WTC11 (cell line): Measurements from ENCODE around the gene PDYN. TPM values are rescaled to one million over a fixed set of nuclear protein-coding genes. Genes with fewer than 3 reads are reported as not detected.

Experiments used
- ATF3 ChIP-seq: sonication (generic); formaldehyde crosslinking; conservative IDR thresholded peaks from 2 replicates; pipeline ENCODE4 v1.8.1; 2022; ENCODE audit warnings: mild to moderate bottlenecking, missing genetic modification reagents
- CBFB ChIP-seq: sonication (generic); formaldehyde crosslinking; IDR thresholded peaks from 2 replicates; pipeline ENCODE4 v1.8.1; 2022; ENCODE audit warnings: mild to moderate bottlenecking, low read depth, missing genetic modification reagents
- EMX1 ChIP-seq: fragments of 250-450 bp; sonication (Bioruptor Pico); IDR thresholded peaks from 2 replicates; pipeline ENCODE4 v1.8.0; 2021; ENCODE audit warnings: mild to moderate bottlenecking
- FOXJ3 ChIP-seq: sonication (generic); formaldehyde crosslinking; IDR thresholded peaks from 2 replicates; pipeline ENCODE4 v1.9.0; 2021; ENCODE audit warnings: missing genetic modification reagents, mild to moderate bottlenecking, borderline replicate concordance
- HMGA2 ChIP-seq: fragments of 250-450 bp; sonication (Bioruptor Pico); IDR thresholded peaks from 2 replicates; pipeline ENCODE4 v1.4.0; 2021; ENCODE audit warnings: mild to moderate bottlenecking, moderate library complexity
- HMGXB4 ChIP-seq: sonication (generic); formaldehyde crosslinking; IDR thresholded peaks from 2 replicates; pipeline ENCODE4 v1.8.1; 2023; ENCODE audit warnings: mild to moderate bottlenecking, moderate library complexity, missing genetic modification reagents
- MLX ChIP-seq: sonication (generic); formaldehyde crosslinking; IDR thresholded peaks from 2 replicates; pipeline ENCODE4 v1.8.1; 2023; ENCODE audit warnings: mild to moderate bottlenecking, missing genetic modification reagents, moderate library complexity
- MXD4 ChIP-seq: fragments of 250-450 bp; sonication (Bioruptor Pico); IDR thresholded peaks from 2 replicates; pipeline ENCODE4 v1.8.0; 2021; ENCODE audit warnings: mild to moderate bottlenecking, moderate library complexity, borderline replicate concordance
- MYBL2 ChIP-seq: sonication (generic); formaldehyde crosslinking; IDR thresholded peaks from 2 replicates; pipeline ENCODE4 v1.8.1; 2023; ENCODE audit warnings: mild to moderate bottlenecking, moderate library complexity, missing genetic modification reagents
- NR1H2 ChIP-seq: sonication (generic); formaldehyde crosslinking; IDR thresholded peaks from 2 replicates; pipeline ENCODE4 v1.9.0; 2021; ENCODE audit warnings: mild to moderate bottlenecking, moderate library complexity, missing genetic modification reagents
- NR2C2 ChIP-seq: sonication (generic); formaldehyde crosslinking; IDR thresholded peaks from 2 replicates; pipeline ENCODE4 v1.8.0; 2022; ENCODE audit warnings: mild to moderate bottlenecking, missing genetic modification reagents
- RORB ChIP-seq: fragments of 250-450 bp; sonication (Bioruptor Pico); IDR thresholded peaks from 2 replicates; pipeline ENCODE4 v1.9.0; 2021; ENCODE audit warnings: mild to moderate bottlenecking
- TEAD4 ChIP-seq: sonication (generic); formaldehyde crosslinking; IDR thresholded peaks from 2 replicates; pipeline ENCODE4 v1.8.0; 2022; ENCODE audit warnings: mild to moderate bottlenecking, missing genetic modification reagents
- ZMAT4 ChIP-seq: fragments of 250-450 bp; sonication (Bioruptor Pico); IDR thresholded peaks from 2 replicates; pipeline ENCODE4 v1.9.0; 2021; ENCODE audit warnings: mild to moderate bottlenecking
- ZNF232 ChIP-seq: sonication (generic); formaldehyde crosslinking; IDR thresholded peaks from 2 replicates; pipeline ENCODE4 v1.8.0; 2022; ENCODE audit warnings: mild to moderate bottlenecking, missing genetic modification reagents
- ZNF416 ChIP-seq: fragments of 250-450 bp; sonication (Bioruptor Pico); IDR thresholded peaks from 2 replicates; pipeline ENCODE4 v1.9.0; 2021; ENCODE audit warnings: mild to moderate bottlenecking, inconsistent platforms
- ZNF512 ChIP-seq: sonication (generic); formaldehyde crosslinking; IDR thresholded peaks from 2 replicates; pipeline ENCODE4 v1.8.1; 2022; ENCODE audit warnings: missing genetic modification reagents, borderline replicate concordance
- ZSCAN18 ChIP-seq: fragments of 250-450 bp; sonication (Bioruptor Pico); IDR thresholded peaks from 2 replicates; pipeline ENCODE4 v2.1.2; 2022; ENCODE audit warnings: mild to moderate bottlenecking, moderate library complexity
- total RNA-seq: library from RNA; stranded (reverse); gene quantifications from 3 replicates; pipeline ENCODE4 v1.2.3, GENCODE V29; 2021
- TF ChIP-seq, protein P1 (sequence below): sonication (generic); formaldehyde crosslinking; IDR thresholded peaks from 2 replicates; pipeline ENCODE4 v1.8.1; 2023; ENCODE audit warnings: mild to moderate bottlenecking, missing genetic modification reagents
- TF ChIP-seq, protein P2 (sequence below): fragments of 250-450 bp; sonication (Bioruptor Pico); IDR thresholded peaks from 2 replicates; pipeline ENCODE4 v1.8.0; 2021; ENCODE audit warnings: mild to moderate bottlenecking
- TF ChIP-seq, protein P3 (sequence below): fragments of 250-450 bp; sonication (Bioruptor Pico); IDR thresholded peaks from 2 replicates; pipeline ENCODE4 v1.9.0; 2021; ENCODE audit warnings: mild to moderate bottlenecking, borderline replicate concordance
- TF ChIP-seq, protein P4 (sequence below): sonication (generic); formaldehyde crosslinking; IDR thresholded peaks from 2 replicates; pipeline ENCODE4 v1.8.1; 2022; ENCODE audit warnings: low read depth, missing genetic modification reagents, borderline replicate concordance
- TF ChIP-seq, protein P5 (sequence below): sonication (generic); formaldehyde crosslinking; IDR thresholded peaks from 2 replicates; pipeline ENCODE4 v1.8.0; 2022; ENCODE audit warnings: mild to moderate bottlenecking, missing genetic modification reagents

PDYN gene
- total RNA-seq, 1 experiment from 2014 or later: 0.28 TPM

GRCh38 chr20:1946762-1947534 lies 46.9 kb downstream of the PDYN start (continued):
- TF ChIP-seq ZNF512 (CRISPR knock-in tag) (no peak), CBFB (CRISPR knock-in tag) (0 out of 2 replicates have a peak, but pooled peaks have one; percentile 70), ZNF232 (CRISPR knock-in tag) (peak; percentile 84), ZNF416 (no peak), NR1H2 (CRISPR knock-in tag) (no peak), RORB (no peak), MLX (CRISPR knock-in tag) (no peak), NR2C2 (CRISPR knock-in tag) (no peak), ZMAT4 (no peak), MYBL2 (CRISPR knock-in tag) (peak; percentile 57; the same call in 1 of the 2 replicates), ZSCAN18 (CRISPR knock-in tag) (no peak), MXD4 (CRISPR knock-in tag) (no peak), TEAD4 (CRISPR knock-in tag) (peak; percentile 70; the same call in 1 of the 2 replicates), EMX1 (no peak), ATF3 (CRISPR knock-in tag) (no peak), HMGA2 (CRISPR knock-in tag) (no peak), HMGXB4 (peak; percentile 57; the same call in 1 of the 2 replicates), FOXJ3 (CRISPR knock-in tag) (no peak)
- TF ChIP-seq, protein P1, sequence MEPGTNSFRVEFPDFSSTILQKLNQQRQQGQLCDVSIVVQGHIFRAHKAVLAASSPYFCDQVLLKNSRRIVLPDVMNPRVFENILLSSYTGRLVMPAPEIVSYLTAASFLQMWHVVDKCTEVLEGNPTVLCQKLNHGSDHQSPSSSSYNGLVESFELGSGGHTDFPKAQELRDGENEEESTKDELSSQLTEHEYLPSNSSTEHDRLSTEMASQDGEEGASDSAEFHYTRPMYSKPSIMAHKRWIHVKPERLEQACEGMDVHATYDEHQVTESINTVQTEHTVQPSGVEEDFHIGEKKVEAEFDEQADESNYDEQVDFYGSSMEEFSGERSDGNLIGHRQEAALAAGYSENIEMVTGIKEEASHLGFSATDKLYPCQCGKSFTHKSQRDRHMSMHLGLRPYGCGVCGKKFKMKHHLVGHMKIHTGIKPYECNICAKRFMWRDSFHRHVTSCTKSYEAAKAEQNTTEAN (CRISPR knock-in tag): peak; percentile 93
- TF ChIP-seq, protein P2, sequence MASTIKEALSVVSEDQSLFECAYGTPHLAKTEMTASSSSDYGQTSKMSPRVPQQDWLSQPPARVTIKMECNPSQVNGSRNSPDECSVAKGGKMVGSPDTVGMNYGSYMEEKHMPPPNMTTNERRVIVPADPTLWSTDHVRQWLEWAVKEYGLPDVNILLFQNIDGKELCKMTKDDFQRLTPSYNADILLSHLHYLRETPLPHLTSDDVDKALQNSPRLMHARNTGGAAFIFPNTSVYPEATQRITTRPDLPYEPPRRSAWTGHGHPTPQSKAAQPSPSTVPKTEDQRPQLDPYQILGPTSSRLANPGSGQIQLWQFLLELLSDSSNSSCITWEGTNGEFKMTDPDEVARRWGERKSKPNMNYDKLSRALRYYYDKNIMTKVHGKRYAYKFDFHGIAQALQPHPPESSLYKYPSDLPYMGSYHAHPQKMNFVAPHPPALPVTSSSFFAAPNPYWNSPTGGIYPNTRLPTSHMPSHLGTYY (CRISPR knock-in tag): no peak
- TF ChIP-seq, protein P3, sequence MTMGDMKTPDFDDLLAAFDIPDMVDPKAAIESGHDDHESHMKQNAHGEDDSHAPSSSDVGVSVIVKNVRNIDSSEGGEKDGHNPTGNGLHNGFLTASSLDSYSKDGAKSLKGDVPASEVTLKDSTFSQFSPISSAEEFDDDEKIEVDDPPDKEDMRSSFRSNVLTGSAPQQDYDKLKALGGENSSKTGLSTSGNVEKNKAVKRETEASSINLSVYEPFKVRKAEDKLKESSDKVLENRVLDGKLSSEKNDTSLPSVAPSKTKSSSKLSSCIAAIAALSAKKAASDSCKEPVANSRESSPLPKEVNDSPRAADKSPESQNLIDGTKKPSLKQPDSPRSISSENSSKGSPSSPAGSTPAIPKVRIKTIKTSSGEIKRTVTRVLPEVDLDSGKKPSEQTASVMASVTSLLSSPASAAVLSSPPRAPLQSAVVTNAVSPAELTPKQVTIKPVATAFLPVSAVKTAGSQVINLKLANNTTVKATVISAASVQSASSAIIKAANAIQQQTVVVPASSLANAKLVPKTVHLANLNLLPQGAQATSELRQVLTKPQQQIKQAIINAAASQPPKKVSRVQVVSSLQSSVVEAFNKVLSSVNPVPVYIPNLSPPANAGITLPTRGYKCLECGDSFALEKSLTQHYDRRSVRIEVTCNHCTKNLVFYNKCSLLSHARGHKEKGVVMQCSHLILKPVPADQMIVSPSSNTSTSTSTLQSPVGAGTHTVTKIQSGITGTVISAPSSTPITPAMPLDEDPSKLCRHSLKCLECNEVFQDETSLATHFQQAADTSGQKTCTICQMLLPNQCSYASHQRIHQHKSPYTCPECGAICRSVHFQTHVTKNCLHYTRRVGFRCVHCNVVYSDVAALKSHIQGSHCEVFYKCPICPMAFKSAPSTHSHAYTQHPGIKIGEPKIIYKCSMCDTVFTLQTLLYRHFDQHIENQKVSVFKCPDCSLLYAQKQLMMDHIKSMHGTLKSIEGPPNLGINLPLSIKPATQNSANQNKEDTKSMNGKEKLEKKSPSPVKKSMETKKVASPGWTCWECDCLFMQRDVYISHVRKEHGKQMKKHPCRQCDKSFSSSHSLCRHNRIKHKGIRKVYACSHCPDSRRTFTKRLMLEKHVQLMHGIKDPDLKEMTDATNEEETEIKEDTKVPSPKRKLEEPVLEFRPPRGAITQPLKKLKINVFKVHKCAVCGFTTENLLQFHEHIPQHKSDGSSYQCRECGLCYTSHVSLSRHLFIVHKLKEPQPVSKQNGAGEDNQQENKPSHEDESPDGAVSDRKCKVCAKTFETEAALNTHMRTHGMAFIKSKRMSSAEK: no peak
- TF ChIP-seq, protein P4, sequence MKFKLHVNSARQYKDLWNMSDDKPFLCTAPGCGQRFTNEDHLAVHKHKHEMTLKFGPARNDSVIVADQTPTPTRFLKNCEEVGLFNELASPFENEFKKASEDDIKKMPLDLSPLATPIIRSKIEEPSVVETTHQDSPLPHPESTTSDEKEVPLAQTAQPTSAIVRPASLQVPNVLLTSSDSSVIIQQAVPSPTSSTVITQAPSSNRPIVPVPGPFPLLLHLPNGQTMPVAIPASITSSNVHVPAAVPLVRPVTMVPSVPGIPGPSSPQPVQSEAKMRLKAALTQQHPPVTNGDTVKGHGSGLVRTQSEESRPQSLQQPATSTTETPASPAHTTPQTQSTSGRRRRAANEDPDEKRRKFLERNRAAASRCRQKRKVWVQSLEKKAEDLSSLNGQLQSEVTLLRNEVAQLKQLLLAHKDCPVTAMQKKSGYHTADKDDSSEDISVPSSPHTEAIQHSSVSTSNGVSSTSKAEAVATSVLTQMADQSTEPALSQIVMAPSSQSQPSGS (CRISPR knock-in tag): no peak
- TF ChIP-seq, protein P5, sequence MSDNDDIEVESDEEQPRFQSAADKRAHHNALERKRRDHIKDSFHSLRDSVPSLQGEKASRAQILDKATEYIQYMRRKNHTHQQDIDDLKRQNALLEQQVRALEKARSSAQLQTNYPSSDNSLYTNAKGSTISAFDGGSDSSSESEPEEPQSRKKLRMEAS (CRISPR knock-in tag): peak; percentile 96
